Naive thymus-derived CD4-positive, alpha-beta T cell (primary cell): ENCODE results near the gene CIRBP. TPM values are rescaled to one million over a fixed set of nuclear protein-coding genes. Genes with fewer than 3 reads are reported as not detected.
A peak's percentile ranks its signal among the peaks of the same experiment; 100 is the strongest.

Source experiments
- ATAC-seq: fragments of 150-1000 bp; cut with Tn5 transposase; 2 replicates; pipeline ENCODE4 v1.10.0; 2021; ENCODE audit warnings: mild to moderate bottlenecking, moderate library complexity
- CTCF ChIA-PET: fragments of 350-600 bp; sonication (Branson Sonifier 250); formaldehyde crosslinking; loops from one replicate; lab custom pipeline; 2021; ENCODE audit warnings: antibody characterized with exemption; lab: Charles Lee
- POLR2A ChIA-PET: fragments of 350-600 bp; sonication (Branson Sonifier 250); formaldehyde crosslinking; loops from one replicate; lab custom pipeline; 2021; ENCODE audit warnings: antibody characterized with exemption, inconsistent platforms; lab: Charles Lee
- DNase-seq, 9 donors: peaks; one replicate each; pipeline versions ENCODE4 v3.0.0 to v3.0.0-alpha.2; 2020 to 2022; ENCODE audit warnings: mixed read lengths in 1 of 9
- H3K27ac ChIP-seq: one replicate; pipeline ENCODE4 v1.7.0; 2013; ENCODE audit warnings: mild to moderate bottlenecking, low read depth, low read length, moderate library complexity
- H3K27me3 ChIP-seq, 2 donors: one replicate each; pipeline ENCODE4 v1.7.0; 2013; ENCODE audit warnings: low read length in 2 of 2, mild to moderate bottlenecking in 2 of 2, moderate library complexity in 2 of 2; ENCODE audit not compliant: control insufficient read depth in 2 of 2, insufficient read depth in 2 of 2
- H3K36me3 ChIP-seq, 3 experiments: 1 replicate in 2 of 3; 2 replicates in 1 of 3; pipeline ENCODE4 v1.7.0; 2013; ENCODE audit warnings: low read length in 3 of 3, mild to moderate bottlenecking in 3 of 3, moderate library complexity in 1 of 3; ENCODE audit not compliant: insufficient read depth in 3 of 3, control insufficient read depth in 2 of 3
- H3K4me1 ChIP-seq, 2 donors: one replicate each; pipeline ENCODE4 v1.7.0; 2013; ENCODE audit warnings: low read length in 2 of 2, mild to moderate bottlenecking in 2 of 2, moderate library complexity in 1 of 2; ENCODE audit not compliant: control insufficient read depth in 2 of 2, insufficient read depth in 2 of 2
- H3K4me3 ChIP-seq: 2 replicates; pipeline ENCODE4 v1.7.0; 2013; ENCODE audit warnings: mild to moderate bottlenecking, low read length
- H3K9me3 ChIP-seq, 3 experiments: 1 replicate in 2 of 3; 2 replicates in 1 of 3; pipeline ENCODE4 v1.7.0; 2013; ENCODE audit warnings: low read length in 3 of 3; ENCODE audit not compliant: control insufficient read depth in 2 of 3
- H3K27ac Mint-ChIP-seq, 9 donors: one replicate each; pipeline ENCODE4 v1.8.0; 2020 to 2022; ENCODE audit warnings: mixed read lengths in 9 of 9, mild to moderate bottlenecking in 8 of 9, moderate library complexity in 5 of 9, inconsistent platforms in 2 of 9
- H3K27me3 Mint-ChIP-seq, 5 donors: one replicate each; pipeline ENCODE4 v1.8.0; 2021 to 2022; ENCODE audit warnings: mixed read lengths in 5 of 5, mild to moderate bottlenecking in 1 of 5
- H3K36me3 Mint-ChIP-seq, 5 donors: one replicate each; pipeline ENCODE4 v1.8.0; 2020 to 2022; ENCODE audit warnings: mixed read lengths in 5 of 5, mild to moderate bottlenecking in 3 of 5, inconsistent platforms in 1 of 5
- H3K4me1 Mint-ChIP-seq, 7 donors: one replicate each; pipeline ENCODE4 v1.8.0; 2020 to 2022; ENCODE audit warnings: mixed read lengths in 7 of 7, mild to moderate bottlenecking in 3 of 7, inconsistent platforms in 1 of 7
- H3K4me3 Mint-ChIP-seq, 10 donors: one replicate each; pipeline ENCODE4 v1.8.0; 2020 to 2022; ENCODE audit warnings: mild to moderate bottlenecking in 10 of 10, mixed read lengths in 10 of 10, moderate library complexity in 6 of 10, inconsistent platforms in 2 of 10
- H3K9me3 Mint-ChIP-seq, 11 donors: one replicate each; pipeline ENCODE4 v1.8.0; 2020 to 2022; ENCODE audit warnings: mixed read lengths in 11 of 11, mild to moderate bottlenecking in 4 of 11, inconsistent platforms in 1 of 11, moderate library complexity in 1 of 11
- intact Hi-C, 2 donors: fragments of 100-400 bp; cut with micrococcal nuclease; formaldehyde crosslinking; loops; one replicate each; pipeline ENCODE4 v1.15.1; 2023
- polyA plus RNA-seq, 2 donors: library from polyadenylated mRNA; unstranded; fragments of 300-500 nt; fragmentation: Illumina TruSeq; gene quantifications; one replicate each; pipeline ENCODE4 v1.2.3, GENCODE V29; 2021
- total RNA-seq, 6 experiments: library from RNA in 5 of 6; stranded (reverse) in 5 of 6; gene quantifications; 1 replicate in 5 of 6; 2 replicates in 1 of 6; pipeline ENCODE4 v1.2.3 and lab custom pipeline; 2021 to 2026

Gene CIRBP
- total and polyA plus RNA-seq, 7 experiments from 2014 or later, result 233 to 629 (median 410) TPM

DNA sequence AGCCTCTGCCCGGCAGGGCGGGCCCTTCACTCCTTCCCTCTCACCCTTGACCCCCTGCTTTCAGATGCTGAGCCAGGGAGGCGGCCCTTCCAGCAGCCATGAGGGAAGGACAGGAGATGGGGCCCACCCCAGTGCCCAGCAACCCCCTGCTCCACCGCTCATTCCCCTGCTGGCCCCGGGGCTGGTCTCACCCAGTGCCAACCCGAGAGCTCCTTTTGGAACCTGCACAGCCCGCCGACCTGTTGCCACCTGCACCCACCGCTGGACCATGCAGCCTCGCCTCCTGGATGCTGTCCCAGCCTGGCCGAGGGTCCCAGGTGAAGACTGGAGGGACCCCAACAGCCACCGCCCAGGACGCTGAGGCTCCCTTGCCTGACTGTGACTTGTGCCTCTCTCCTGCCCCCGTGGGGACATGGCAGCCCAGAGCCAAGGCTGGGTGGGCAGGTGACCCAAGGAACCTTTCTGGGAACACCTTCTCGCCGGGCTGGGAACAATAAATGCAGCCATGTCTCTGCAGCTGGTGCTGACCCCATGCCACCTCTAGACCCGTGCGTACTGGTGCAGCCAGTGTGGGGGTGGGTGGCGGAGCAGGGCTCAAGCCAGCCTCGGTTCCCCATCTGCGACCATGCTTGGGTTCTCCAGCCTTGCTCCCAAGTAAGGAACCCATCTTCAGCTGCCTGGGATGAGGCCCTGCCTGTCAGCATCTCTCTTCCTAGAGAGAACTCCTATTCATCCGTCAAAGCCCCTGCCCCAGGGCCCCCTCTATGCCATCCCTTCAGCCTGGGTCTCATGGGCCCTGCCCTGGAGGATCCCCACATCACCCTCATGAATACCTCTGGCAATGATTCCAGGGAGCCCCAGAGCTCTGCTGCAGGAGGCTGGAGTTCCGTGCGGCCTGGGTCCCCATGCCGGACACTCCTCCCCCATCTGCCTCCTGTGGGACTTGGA is 9.9 kb downstream of the CIRBP start:
- H3K4me1 ChIP-seq, result peaks cover 14 to 25% of the 10 kb centered on the region in 2 donors
- no peak overlapping the region for H3K4me3 Mint-ChIP-seq
- no peak overlapping the region for H3K27ac ChIP-seq
- ChIA-PET CTCF (interaction anchor here (0.8 to 1.1 kb wide), 4 partner anchors 35 to 102 kb away, joined by 3 to 4 read pairs (median 4); no protein-coding TSS in a partner anchor), POLR2A (interaction anchor here (0.6 to 2.2 kb wide), 3 partner anchors 10 to 1059 kb away, joined by 3 to 16 read pairs (median 4); partner anchors contain the start of gene CIRBP)
- H3K4me3 ChIP-seq, result no peak overlapping the region
- no peaks in the 10 kb centered on the region for H3K27me3 ChIP-seq
- peaks cover 6 to 39% (median 11%) of the 10 kb centered on the region in 3 experiments for H3K36me3 ChIP-seq
- ATAC-seq (no peak), DNase-seq (no peak)
- H3K36me3 Mint-ChIP-seq, result peaks cover 0 to 16% (median 3%) of the 10 kb centered on the region in 5 donors
- H3K4me1 Mint-ChIP-seq, result peaks cover 15 to 30% (median 20%) of the 10 kb centered on the region in 7 donors
- intact Hi-C loops, result loop anchor here (1.0 to 5.0 kb wide), 5 partner anchors 73 to 313 kb away; partner anchors contain the start of genes MBD3 (in 1 of the 2) and NDUFS7 (in 1 of the 2)
- peaks cover 0 to 2% (median 0%) of the 10 kb centered on the region in 11 donors for H3K9me3 Mint-ChIP-seq
- H3K27me3 Mint-ChIP-seq, result peaks cover 0 to 5% (median under 1%) of the 10 kb centered on the region in 5 donors
- peak overlapping the region in 4 of 9 donors; percentile 5 to 90 (median 68) for H3K27ac Mint-ChIP-seq
- no peaks in the 10 kb centered on the region for H3K9me3 ChIP-seq

DNA sequence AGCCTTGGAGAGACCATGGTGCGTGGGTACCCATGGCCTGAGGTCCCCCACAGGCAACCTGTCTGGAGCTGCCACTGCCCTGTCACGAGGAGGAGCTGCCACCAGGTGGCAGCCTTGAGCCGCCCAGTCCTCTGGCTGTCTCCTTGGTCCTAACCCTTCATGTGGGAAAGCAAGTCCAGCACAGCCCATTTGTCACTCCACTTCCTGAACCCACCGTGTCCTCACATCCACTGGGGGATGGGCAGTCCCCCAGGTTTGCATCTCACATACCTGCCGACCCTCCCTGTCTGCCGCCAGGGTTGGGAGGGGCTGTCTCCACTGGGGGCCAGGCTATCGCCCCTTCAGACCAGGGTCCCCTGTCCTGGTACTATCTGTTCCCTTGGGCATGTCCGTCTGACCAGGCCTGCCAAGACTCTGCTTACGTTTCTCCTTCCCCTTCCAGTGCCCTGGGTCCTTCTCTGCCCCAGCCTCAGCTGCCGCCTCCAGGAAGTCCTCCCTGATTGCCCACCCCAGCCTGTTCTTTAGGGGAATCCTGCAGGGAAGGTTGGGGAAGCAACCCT is 10.7 kb downstream of the CIRBP start:
- Mint-ChIP-seq H3K4me1 (peaks cover 15 to 28% (median 20%) of the 10 kb centered on the region in 7 donors), H3K4me3 (peak overlapping the region in 4 of 10 donors; percentile 32 to 77 (median 48)), H3K27me3 (peaks cover 9 to 14% (median 9%) of the 10 kb centered on the region in 5 donors), H3K27ac (peak overlapping the region in 7 of 9 donors; percentile 43 to 90 (median 76)), H3K9me3 (peaks cover 0 to 2% (median 0%) of the 10 kb centered on the region in 11 donors), H3K36me3 (peaks cover 0 to 15% (median 3%) of the 10 kb centered on the region in 5 donors)
- POLR2A ChIA-PET, result interaction anchor here (0.6 to 2.2 kb wide), 2 partner anchors 10 to 1058 kb away, joined by 3 to 16 read pairs; partner anchors contain the start of gene CIRBP
- Histone ChIP-seq H3K36me3 (peaks cover 0 to 30% (median 2%) of the 10 kb centered on the region in 3 experiments), H3K27me3 (peaks cover 0 to 3% of the 10 kb centered on the region in 2 donors), H3K4me3 (no peak overlapping the region), H3K9me3 (no peaks in the 10 kb centered on the region), H3K27ac (no peak overlapping the region), H3K4me1 (peaks cover 6 to 17% of the 10 kb centered on the region in 2 donors)
- ATAC-seq, result no peak
- peak; percentile 59 to 84 (median 73) for DNase-seq
- intact Hi-C loops, result loop anchor here (1.0 to 5.0 kb wide), 5 partner anchors 72 to 312 kb away; partner anchors contain the start of genes MBD3 (in 1 of the 2) and NDUFS7 (in 1 of the 2)
- CTCF ChIA-PET, result interaction anchor here (0.8 to 1.1 kb wide), 4 partner anchors 11 to 101 kb away, joined by 3 to 4 read pairs (median 4); partner anchors contain the start of gene CIRBP

DNA sequence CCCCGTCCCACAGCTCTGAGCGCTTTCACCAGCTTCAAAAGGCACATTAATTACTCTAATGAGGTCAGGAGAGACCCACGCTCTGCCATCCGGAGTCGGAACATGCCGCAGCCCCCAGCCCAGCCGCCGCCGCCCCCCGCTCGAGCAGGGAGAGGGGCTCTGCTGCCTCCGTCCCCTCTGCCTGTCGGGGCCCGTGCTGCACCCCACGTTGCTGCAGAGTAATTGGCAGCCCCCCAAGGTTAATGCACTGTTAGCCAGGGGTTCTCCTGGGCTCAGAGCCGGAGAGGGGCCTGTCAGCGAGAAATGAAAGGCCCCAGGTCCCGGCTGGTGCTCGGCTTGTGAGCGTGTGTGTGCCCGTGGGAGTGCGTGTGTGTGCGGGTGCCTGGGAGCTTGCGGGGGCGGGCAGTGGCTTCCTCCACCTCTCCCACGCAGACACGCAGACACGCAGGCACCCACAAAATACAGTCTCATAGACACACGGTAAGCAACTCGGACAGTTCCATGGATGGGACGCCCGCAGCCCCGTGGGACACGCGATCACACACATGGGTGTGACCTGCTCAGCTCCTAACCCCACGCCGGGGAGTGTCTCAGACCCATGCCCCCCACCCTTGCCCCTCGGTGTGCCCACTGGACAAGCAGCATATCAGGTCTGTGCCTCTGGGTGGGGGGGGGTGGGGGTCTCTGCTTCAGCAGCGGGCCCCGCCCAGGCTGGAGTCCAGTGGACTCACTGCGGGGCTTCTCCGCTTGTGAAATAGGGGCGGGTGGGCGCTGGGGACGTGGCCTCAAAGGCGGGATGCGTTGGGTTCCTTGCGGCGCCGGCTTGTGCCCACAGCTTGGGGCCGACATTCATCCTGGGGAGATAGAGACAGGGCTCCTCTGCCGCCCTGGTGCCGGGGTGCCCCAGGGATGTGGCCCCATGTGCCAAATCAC is 11.8 kb downstream of the CIRBP start:
- intact Hi-C loops, result no loop called here
- Mint-ChIP-seq H3K36me3 (peaks cover 0 to 15% (median 3%) of the 10 kb centered on the region in 5 donors), H3K9me3 (peaks cover 0 to 2% (median 0%) of the 10 kb centered on the region in 11 donors), H3K4me3 (peak overlapping the region in 1 of 10 donors; percentile 17), H3K27ac (peak overlapping the region in 1 of 9 donors; percentile 51), H3K4me1 (peaks cover 15 to 30% (median 20%) of the 10 kb centered on the region in 7 donors), H3K27me3 (peaks cover 12 to 19% (median 14%) of the 10 kb centered on the region in 5 donors)
- DNase-seq, result no peak
- ATAC-seq, result no peak
- Histone ChIP-seq H3K36me3 (peaks cover 0 to 28% (median 0%) of the 10 kb centered on the region in 3 experiments), H3K4me3 (no peak overlapping the region), H3K27me3 (peaks cover 0 to 3% of the 10 kb centered on the region in 2 donors), H3K9me3 (no peaks in the 10 kb centered on the region), H3K4me1 (peaks cover 4 to 13% of the 10 kb centered on the region in 2 donors), H3K27ac (no peak overlapping the region)
- CTCF ChIA-PET, result interaction anchor here (0.7 kb wide), 1 partner anchor 295 kb away, joined by 3 read pairs; no protein-coding TSS in a partner anchor
- POLR2A ChIA-PET, result interaction anchor here (2.2 kb wide), 1 partner anchor 12 kb away, joined by 16 read pairs; the partner anchor contains the start of gene CIRBP

DNA sequence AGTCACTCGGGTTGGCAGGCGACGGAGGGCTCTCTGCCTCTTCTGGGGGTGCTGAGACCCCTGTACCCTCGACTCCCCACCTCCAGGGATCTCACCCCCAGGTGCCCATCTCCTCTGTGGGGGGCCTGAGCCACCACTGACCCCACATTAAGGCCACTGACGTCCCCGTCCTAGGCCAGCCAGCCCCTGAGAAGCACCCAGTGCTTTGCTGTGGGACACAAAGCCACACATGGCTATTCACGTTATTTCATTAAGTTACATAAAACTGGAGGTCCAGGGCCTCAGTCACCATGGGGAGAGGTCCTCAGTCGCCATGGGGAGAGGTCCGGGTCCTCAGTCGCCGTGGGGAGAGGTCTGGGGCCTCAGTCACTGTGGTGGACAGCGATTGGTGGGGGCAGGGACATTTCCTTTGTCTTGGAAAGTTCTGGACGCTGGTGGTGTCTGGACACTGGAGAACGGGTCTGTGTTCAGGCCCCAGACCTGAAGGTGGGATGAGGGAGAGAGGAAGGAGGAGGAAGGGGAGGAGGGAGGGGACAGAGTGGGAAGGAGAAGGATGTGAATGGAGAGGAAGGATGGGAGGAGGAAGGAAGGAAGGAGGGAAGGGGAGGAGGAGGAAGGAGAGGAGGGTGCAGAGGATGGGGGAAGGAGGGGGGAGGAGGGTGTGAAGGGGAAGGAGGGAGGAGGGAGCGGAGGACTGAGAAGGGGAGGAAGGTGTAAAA is 12.6 kb downstream of the CIRBP start:
- ATAC-seq (no peak), DNase-seq (no peak)
- CTCF ChIA-PET, result no interaction called here
- peak overlapping the region in 1 of 9 donors; percentile 48 for H3K27ac Mint-ChIP-seq
- Histone ChIP-seq H3K36me3 (peaks cover 0 to 28% (median 0%) of the 10 kb centered on the region in 3 experiments), H3K4me1 (peaks cover 0 to 8% of the 10 kb centered on the region in 2 donors), H3K27me3 (peaks cover 0 to 3% of the 10 kb centered on the region in 2 donors), H3K27ac (no peak overlapping the region), H3K9me3 (no peaks in the 10 kb centered on the region), H3K4me3 (no peak overlapping the region)
- POLR2A ChIA-PET, result interaction anchor here (0.6 kb wide), 1 partner anchor 103 kb away, joined by 3 read pairs; no protein-coding TSS in a partner anchor
- peaks cover 0 to 15% (median 3%) of the 10 kb centered on the region in 5 donors for H3K36me3 Mint-ChIP-seq
- intact Hi-C loops, result no loop called here
- H3K9me3 Mint-ChIP-seq, result peaks cover 0 to 2% (median 0%) of the 10 kb centered on the region in 11 donors
- H3K4me1 Mint-ChIP-seq, result peaks cover 11 to 29% (median 17%) of the 10 kb centered on the region in 7 donors
- peaks cover 12 to 23% (median 18%) of the 10 kb centered on the region in 5 donors for H3K27me3 Mint-ChIP-seq
- H3K4me3 Mint-ChIP-seq, result no peak overlapping the region

DNA sequence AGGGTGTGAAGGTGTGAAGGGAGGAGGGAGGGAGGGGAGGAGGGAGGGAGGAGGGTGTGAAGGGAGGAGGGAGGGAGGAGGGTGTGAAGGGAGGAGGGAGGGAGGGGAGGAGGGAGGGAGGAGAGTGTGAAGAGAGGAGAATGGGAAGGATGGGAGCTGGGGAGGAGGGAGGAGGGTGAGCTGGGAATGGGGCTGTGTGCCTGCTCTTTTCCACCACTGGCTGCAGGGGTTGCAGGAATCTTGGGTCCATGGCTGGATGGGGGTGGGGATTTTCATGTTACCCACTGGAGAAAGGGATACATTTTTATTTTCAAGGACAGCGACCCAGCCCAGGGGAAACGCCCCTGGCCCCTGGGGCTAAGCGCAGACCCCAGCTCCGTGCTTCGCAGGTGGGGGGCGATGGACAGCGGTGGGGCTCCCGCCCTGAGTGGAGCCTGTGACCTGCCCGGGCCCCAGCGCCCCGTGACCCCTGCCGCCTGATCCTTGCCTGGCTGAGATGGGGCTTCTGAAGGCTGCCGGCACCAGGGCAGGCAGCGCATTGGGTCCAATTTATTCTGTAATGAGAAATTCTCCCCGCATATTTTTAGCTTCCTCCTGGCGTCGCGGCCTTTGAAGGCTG is 13.6 kb downstream of the CIRBP start:
- ATAC-seq, result no peak
- POLR2A ChIA-PET, result interaction anchor here (0.6 kb wide), 1 partner anchor 103 kb away, joined by 3 read pairs; no protein-coding TSS in a partner anchor
- H3K27me3 ChIP-seq, result peaks cover 0 to 3% of the 10 kb centered on the region in 2 donors
- peaks cover 12 to 26% (median 18%) of the 10 kb centered on the region in 5 donors for H3K27me3 Mint-ChIP-seq
- intact Hi-C loops, result no loop called here
- no peaks in the 10 kb centered on the region for H3K9me3 ChIP-seq
- no peak overlapping the region for H3K4me3 Mint-ChIP-seq
- peaks cover 0 to 1% (median 0%) of the 10 kb centered on the region in 11 donors for H3K9me3 Mint-ChIP-seq
- CTCF ChIA-PET, result no interaction called here
- no peak overlapping the region for H3K27ac ChIP-seq
- peaks cover 0 to 15% (median 3%) of the 10 kb centered on the region in 5 donors for H3K36me3 Mint-ChIP-seq
- peaks cover 0 to 23% (median 0%) of the 10 kb centered on the region in 3 experiments for H3K36me3 ChIP-seq
- H3K4me1 Mint-ChIP-seq, result peaks cover 7 to 26% (median 13%) of the 10 kb centered on the region in 7 donors
- no peak overlapping the region for H3K4me3 ChIP-seq
- H3K4me1 ChIP-seq, result peaks cover 0 to 4% of the 10 kb centered on the region in 2 donors
- no peak for DNase-seq
- H3K27ac Mint-ChIP-seq, result no peak overlapping the region
